AG09319 (cell line): ENCODE measurements around the gene SERP2.

ENCODE experiments used
- DNase-seq: peaks from one replicate; pipeline ENCODE4 v3.0.0-alpha.2; 2010; ENCODE audit warnings: low read depth; ENCODE audit errors: extremely low read depth
- TF ChIP-seq, protein P1 (sequence below): IDR thresholded peaks from 2 replicates; pipeline ENCODE4 v1.5.1; 2011; ENCODE audit warnings: low read depth, mild to moderate bottlenecking, inconsistent platforms, low read length, moderate library complexity

The SERP2 gene

DNA sequence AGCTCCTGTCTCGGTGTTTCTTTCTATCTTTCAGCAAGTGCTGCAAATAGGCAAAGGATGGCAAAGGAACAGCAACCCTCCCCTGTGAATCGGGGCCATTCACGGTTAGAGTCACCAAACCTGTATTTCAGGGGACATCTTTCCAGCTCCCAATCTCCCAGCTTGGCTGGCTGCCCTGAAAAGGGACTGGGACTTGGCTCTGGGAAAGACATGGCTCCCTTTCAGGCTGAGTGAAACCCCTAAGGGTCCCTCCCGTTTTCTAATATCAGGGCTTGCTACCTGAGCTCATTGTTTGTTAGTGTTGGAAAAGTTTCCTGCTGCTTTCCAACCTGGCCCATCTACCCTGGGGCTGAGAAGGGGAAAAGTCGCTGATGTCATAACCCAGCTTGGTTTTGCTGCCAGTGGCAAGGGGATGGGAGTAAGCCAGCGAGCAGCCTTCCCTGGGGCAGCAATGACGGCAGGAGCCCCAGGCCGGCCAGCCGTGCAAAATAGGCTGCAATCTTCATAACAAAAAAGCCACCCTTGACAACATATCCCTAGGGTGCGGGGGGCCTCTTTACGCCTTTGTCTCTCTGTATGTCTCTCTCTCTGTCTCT lies 29.9 kb downstream of the SERP2 start:
- no peak for DNase-seq
- TF ChIP-seq, protein P1, sequence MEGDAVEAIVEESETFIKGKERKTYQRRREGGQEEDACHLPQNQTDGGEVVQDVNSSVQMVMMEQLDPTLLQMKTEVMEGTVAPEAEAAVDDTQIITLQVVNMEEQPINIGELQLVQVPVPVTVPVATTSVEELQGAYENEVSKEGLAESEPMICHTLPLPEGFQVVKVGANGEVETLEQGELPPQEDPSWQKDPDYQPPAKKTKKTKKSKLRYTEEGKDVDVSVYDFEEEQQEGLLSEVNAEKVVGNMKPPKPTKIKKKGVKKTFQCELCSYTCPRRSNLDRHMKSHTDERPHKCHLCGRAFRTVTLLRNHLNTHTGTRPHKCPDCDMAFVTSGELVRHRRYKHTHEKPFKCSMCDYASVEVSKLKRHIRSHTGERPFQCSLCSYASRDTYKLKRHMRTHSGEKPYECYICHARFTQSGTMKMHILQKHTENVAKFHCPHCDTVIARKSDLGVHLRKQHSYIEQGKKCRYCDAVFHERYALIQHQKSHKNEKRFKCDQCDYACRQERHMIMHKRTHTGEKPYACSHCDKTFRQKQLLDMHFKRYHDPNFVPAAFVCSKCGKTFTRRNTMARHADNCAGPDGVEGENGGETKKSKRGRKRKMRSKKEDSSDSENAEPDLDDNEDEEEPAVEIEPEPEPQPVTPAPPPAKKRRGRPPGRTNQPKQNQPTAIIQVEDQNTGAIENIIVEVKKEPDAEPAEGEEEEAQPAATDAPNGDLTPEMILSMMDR: no peak

DNA sequence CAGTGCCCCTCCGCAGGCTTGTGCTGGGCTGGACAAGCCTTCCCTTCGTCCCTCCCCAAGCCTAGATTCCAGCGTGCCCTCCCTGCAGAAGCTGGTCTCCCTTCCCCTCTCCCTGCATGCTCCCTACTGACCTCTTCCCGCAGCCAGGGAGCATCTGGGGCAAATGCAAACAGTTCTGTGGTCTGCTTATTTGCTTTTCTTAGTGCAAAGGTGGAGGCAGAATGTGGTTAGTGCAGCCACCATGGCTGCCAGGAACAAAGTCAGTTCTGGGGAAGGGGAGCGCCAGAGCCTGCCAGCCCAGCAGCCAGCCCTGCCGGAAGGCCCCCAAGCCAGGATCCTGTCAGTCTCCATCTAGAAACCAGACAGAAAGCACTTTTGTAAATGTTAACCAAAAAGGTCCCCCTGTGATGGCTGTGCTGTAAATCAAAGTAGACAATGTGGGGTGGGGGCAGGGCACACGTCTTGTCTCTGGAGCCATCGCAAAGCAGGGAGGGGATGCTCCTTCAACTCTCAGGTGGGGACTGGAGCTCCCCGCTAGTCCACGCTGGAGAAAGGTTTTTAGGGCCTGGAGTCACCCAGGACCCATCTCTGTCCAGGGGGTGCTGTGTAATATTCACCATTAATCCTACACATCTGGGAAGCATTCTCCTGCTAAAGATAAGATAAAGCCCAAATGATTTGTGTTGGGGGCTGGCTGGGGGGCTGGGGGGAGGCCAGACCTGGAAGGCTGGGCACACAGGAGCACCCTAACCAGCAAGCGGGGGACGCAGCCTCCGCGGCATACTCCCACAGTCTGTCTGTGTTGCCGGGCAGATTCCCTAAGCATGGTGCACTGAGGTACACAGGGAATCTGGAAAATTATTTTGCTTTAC lies 30.9 kb downstream of the SERP2 start:
- TF ChIP-seq, protein P1: no peak
- no peak for DNase-seq

DNA sequence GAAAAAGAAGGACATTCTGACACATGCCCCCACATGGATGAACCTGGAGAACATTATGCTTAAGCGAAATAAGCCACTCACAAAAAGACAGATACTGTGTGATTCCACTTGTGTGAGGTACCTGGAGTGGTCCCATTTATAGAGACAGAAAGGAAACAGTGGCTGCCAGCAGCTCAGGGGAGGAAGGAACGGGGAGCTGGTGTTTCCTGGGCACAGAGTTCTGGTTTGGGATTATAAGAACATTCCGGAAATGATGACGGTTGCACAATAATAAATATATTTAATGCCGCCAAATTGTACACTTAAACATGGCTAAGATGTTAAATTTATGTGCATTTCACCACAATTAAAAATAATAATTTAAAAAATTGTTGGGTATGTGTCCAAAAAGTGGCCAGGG lies 33.0 kb downstream of the SERP2 start:
- DNase-seq: no peak
- TF ChIP-seq, protein P1: no peak

- TF ChIP-seq, protein P1: no peak
- DNase-seq: no peak
Observed at GRCh38 chr13:44407379-44407778, 33.8 kb downstream of the SERP2 start.

GRCh38 chr13:44407891-44408290 lies 34.3 kb downstream of the SERP2 start:
- TF ChIP-seq, protein P1: no peak
- no peak for DNase-seq

- DNase-seq: no peak
- TF ChIP-seq, protein P1: no peak
Observed at GRCh38 chr13:44409595-44409994, 36.0 kb downstream of the SERP2 start.

DNA sequence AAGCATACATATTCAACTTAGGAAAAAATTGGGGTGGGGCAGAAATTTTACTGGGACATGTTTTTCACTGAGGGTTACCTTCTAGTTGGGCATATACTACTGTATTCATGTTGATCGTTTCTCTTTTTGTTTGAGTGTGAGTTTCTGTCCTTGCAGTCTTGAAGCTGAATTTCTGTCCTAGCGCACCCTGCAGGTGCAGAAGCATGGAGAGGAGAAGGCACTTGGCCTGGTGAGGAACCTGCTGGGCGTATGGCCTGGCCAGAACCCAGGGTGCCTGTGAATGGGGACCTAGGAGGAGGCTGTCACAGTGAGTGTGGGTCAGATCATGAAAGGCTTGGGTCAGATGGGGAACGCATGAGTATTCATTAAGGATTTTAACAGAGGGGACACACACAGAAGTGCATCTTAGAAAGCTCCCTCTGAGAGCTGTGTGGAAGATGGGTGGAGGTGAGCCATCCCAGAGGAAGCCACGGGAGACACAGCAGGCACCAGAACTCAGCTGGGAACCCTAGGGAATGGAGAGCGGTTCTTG lies 36.8 kb downstream of the SERP2 start:
- TF ChIP-seq, protein P1: no peak
- no peak for DNase-seq
